PFSK-1 (cell line): ENCODE data around the gene TBCB.

Experiments used
- FOXP2 ChIP-seq: optimal IDR thresholded peaks from 2 replicates; pipeline ENCODE3; 2011; ENCODE audit warnings: borderline replicate concordance, control low read depth, inconsistent platforms; ENCODE audit not compliant: insufficient read depth; ENCODE audit errors: extremely low read length, extremely low read depth
- POLR2AphosphoS5 ChIP-seq: IDR thresholded peaks from 2 replicates; pipeline ENCODE4 v1.6.1; 2012; ENCODE audit warnings: low read depth, mild to moderate bottlenecking, control low read depth, low read length, moderate library complexity
- SIN3A ChIP-seq: IDR thresholded peaks from 2 replicates; pipeline ENCODE4 v1.6.1; 2012; ENCODE audit warnings: mild to moderate bottlenecking, low read length, moderate library complexity, borderline replicate concordance; ENCODE audit not compliant: insufficient read depth
- TAF1 ChIP-seq: IDR thresholded peaks from 2 replicates; pipeline ENCODE4 v1.6.1; 2012; ENCODE audit warnings: low read length, control low read depth, borderline replicate concordance; ENCODE audit not compliant: insufficient read depth
- TF ChIP-seq, protein P1 (sequence below), 2 experiments: IDR thresholded peaks; 2 replicates each; pipeline versions ENCODE4 v1.6.1 to v1.8.0; 2011 to 2012; ENCODE audit warnings: low read depth in 2 of 2, low read length in 2 of 2, control low read depth in 1 of 2, inconsistent platforms in 1 of 2, mild to moderate bottlenecking in 1 of 2, moderate library complexity in 1 of 2; ENCODE audit not compliant: insufficient read depth in 1 of 2

TBCB gene

DNA sequence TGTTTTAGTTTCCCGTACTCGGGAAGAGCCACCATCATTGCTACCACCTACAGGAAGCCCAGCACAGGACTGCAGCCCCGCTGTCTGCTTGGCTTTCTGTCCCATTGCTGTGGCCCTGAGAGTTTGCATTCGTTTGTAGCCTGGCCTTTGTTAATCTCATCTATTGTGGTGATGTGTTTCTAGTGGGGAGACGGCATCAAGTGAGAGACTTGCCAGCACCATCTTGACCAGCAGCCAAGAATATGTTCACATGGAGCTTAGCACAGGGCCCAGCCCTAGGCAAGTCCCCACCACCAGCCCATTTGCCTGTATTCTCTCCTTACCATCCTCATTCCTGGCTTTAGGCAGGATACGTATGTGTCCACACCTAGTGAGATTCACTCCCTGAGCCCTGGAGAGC is 21.6 kb upstream of the TBCB start:
- TF ChIP-seq SIN3A (no peak), TAF1 (no peak), FOXP2 (no peak), POLR2AphosphoS5 (no peak)
- TF ChIP-seq, protein P1, sequence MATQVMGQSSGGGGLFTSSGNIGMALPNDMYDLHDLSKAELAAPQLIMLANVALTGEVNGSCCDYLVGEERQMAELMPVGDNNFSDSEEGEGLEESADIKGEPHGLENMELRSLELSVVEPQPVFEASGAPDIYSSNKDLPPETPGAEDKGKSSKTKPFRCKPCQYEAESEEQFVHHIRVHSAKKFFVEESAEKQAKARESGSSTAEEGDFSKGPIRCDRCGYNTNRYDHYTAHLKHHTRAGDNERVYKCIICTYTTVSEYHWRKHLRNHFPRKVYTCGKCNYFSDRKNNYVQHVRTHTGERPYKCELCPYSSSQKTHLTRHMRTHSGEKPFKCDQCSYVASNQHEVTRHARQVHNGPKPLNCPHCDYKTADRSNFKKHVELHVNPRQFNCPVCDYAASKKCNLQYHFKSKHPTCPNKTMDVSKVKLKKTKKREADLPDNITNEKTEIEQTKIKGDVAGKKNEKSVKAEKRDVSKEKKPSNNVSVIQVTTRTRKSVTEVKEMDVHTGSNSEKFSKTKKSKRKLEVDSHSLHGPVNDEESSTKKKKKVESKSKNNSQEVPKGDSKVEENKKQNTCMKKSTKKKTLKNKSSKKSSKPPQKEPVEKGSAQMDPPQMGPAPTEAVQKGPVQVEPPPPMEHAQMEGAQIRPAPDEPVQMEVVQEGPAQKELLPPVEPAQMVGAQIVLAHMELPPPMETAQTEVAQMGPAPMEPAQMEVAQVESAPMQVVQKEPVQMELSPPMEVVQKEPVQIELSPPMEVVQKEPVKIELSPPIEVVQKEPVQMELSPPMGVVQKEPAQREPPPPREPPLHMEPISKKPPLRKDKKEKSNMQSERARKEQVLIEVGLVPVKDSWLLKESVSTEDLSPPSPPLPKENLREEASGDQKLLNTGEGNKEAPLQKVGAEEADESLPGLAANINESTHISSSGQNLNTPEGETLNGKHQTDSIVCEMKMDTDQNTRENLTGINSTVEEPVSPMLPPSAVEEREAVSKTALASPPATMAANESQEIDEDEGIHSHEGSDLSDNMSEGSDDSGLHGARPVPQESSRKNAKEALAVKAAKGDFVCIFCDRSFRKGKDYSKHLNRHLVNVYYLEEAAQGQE (IDR thresholded peaks at IDR 0.05; ENCODE audit: insufficient read depth in 1 of 2, low read depth in 2 of 2, low read length in 2 of 2): no peak

DNA sequence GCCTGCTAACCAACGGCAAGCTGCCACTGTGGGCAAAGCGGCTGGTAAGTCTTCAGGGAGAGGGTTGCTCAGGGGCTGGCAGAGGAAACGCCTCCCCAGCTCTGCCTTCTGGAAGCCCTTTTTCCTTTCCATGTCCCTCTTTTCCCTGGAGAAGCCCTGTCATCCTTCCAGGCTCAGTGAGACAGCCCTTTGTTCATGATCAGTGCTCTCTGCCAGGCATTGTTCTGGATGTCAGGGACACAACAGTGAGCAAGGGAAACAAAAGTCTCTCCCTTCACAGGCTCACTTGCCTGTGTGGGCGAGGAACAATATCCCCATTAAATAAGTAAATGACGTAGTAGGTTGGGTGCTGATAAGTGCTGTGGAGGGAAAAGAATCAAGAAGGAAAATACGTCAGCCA is 18.2 kb upstream of the TBCB start:
- TF ChIP-seq POLR2AphosphoS5 (no peak), SIN3A (no peak), FOXP2 (no peak), TAF1 (no peak)
- TF ChIP-seq, protein P1 (IDR thresholded peaks at IDR 0.05; ENCODE audit: insufficient read depth in 1 of 2, low read depth in 2 of 2, low read length in 2 of 2): no peak

DNA sequence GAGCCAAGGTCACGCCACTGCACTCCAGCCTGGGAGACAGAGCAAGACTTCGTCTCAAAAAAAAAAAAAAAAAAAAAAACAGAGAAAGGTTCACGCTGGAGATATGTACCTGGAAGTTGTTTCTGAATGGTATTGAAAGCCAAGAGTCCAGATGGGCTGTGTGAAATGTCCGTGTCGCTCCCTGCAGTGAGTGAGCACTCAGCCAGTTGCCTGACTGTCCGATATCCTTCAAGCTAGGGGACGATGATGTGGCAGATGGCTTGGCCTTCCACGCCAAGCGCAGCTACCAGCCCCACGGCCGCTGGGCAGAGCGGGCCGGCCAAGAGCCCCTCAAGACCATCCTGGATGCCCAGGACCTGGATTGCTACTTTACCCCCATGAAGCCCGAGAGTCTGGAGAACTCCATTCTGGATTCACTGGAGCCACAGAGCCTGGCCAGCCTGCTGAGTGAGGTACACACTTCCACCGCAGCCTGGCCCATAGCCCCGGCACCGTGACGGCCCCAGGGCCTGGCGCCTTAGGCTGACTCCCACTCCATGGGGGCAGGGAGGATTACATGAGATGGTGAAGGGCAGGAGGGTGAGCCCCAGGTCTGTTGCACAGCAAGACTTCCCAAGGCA is 16.0 kb upstream of the TBCB start:
- TF ChIP-seq, protein P1 (IDR thresholded peaks at IDR 0.05; ENCODE audit: insufficient read depth in 1 of 2, low read depth in 2 of 2, low read length in 2 of 2): no peak
- TF ChIP-seq FOXP2 (no peak), POLR2AphosphoS5 (no peak), TAF1 (no peak), SIN3A (no peak)

DNA sequence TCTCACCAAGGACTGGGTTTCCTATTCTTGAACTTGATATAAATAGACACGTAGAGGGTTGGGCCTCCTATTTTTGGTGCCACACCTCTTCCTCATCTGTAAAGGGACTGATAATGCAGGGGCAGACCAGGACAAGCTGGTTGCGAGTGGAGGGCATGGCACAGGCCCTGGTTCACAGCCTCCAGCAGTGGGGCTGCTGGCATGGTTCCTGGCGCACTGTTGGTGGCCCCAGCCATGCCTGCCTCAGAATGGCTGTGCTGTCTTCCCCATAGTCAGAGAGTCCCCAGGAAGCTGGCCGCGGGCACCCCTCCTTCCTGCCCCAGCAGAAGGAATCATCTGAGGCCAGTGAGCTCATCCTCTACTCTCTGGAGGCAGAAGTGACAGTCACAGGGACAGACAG is 14.8 kb upstream of the TBCB start:
- TF ChIP-seq, protein P1 (IDR thresholded peaks at IDR 0.05; ENCODE audit: insufficient read depth in 1 of 2, low read depth in 2 of 2, low read length in 2 of 2): no peak
- TF ChIP-seq TAF1: no peak
